Left lung (tissue), 10 donors: Measurements from ENCODE around the gene EQTN. TPM values are rescaled to one million over a fixed set of nuclear protein-coding genes. Genes with fewer than 3 reads are reported as not detected.

Experiments used
- ATAC-seq: fragments of 200-7000 bp; cut with Tn5 transposase; one replicate; pipeline ENCODE4 v1.9.1; 2020; ENCODE audit warnings: moderate library complexity
- DNase-seq, 4 donors: peaks; one replicate each; pipeline ENCODE4 v3.0.0-alpha.2; 2013 to 2020
- H3K27ac ChIP-seq, 2 donors: fragments of 200-600 bp; sonication (generic) in 1 of 2; one replicate each; pipeline versions ENCODE4 v1.5.0 to v1.8.0; 2020 to 2021
- H3K27me3 ChIP-seq, 2 donors: fragments of 200-600 bp; sonication (generic) in 1 of 2; one replicate each; pipeline versions ENCODE4 v1.5.0 to v1.8.0; 2020 to 2021
- H3K36me3 ChIP-seq, 2 donors: fragments of 200-600 bp; sonication (generic) in 1 of 2; one replicate each; pipeline versions ENCODE4 v1.5.0 to v1.8.0; 2020 to 2021
- H3K4me1 ChIP-seq, 2 donors: fragments of 200-600 bp; one replicate each; pipeline ENCODE4 v1.8.0; 2021
- H3K4me3 ChIP-seq, 2 donors: fragments of 200-600 bp; sonication (generic) in 1 of 2; one replicate each; pipeline versions ENCODE4 v1.5.0 to v1.8.0; 2020 to 2021; ENCODE audit warnings: mild to moderate bottlenecking in 1 of 2
- H3K9me3 ChIP-seq, 2 donors: fragments of 200-600 bp; sonication (generic) in 1 of 2; one replicate each; pipeline versions ENCODE4 v1.5.0 to v1.8.0; 2020 to 2021
- intact Hi-C, 2 donors: fragments of 100-400 bp; cut with DNase I; formaldehyde crosslinking; loops; one replicate each; pipeline versions ENCODE4 v1.11.2 to v1.14.2; 2022
- polyA plus RNA-seq, 6 donors: library from polyadenylated mRNA; unstranded; fragments of 120-200 nt; gene quantifications; one replicate each; pipeline ENCODE4 v1.2.1, GENCODE V29; 2013; ENCODE audit not compliant: insufficient read length in 6 of 6
- total RNA-seq, 2 donors: library from RNA; stranded (reverse); fragmentation: NEBNext Ultra II Directional; extraction: Animal tissue kit (Norgen Biotek cat#: 25700); gene quantifications; one replicate each; pipeline ENCODE4 v1.2.1, GENCODE V29; 2021
- TF ChIP-seq, protein P1 (sequence below), 2 donors: fragments of 200-600 bp; sonication (generic) in 1 of 2; IDR thresholded peaks; one replicate each; pipeline versions ENCODE4 v1.5.0 to v1.8.0; 2021; ENCODE audit warnings: antibody characterized with exemption in 2 of 2
- donor health status: DM: no; HTN: yes; CAD: no.
- donor health status: DM: no; HTN: no; CAD: no.

EQTN gene
- total and polyA plus RNA-seq, 8 donors: 0.26 to 0.99 (median 0.39) TPM

DNA sequence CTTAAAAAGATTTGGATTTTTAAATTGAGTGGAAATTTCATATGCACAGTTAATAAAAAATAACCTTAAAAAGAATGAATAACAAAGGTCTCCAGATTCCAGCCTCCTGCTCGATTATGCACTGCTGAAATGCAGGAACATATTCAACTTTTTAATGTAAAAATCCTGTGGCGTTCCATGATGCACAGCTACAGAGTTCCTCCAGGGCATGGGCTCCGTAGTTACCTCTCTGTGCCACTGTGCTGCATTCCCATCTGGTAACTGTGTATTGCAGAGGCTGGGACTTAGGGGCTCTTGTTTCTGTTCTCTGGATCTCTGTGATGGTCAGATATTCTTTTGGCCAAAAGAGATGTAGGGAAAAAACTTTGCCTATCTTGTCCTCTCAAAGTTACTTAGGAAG, 31.5 kb upstream of the EQTN start:
- peaks cover 2 to 3% of the 10 kb centered on the region in 2 donors for H3K4me1 ChIP-seq
- no peaks in the 10 kb centered on the region for H3K27me3 ChIP-seq
- TF ChIP-seq, protein P1, sequence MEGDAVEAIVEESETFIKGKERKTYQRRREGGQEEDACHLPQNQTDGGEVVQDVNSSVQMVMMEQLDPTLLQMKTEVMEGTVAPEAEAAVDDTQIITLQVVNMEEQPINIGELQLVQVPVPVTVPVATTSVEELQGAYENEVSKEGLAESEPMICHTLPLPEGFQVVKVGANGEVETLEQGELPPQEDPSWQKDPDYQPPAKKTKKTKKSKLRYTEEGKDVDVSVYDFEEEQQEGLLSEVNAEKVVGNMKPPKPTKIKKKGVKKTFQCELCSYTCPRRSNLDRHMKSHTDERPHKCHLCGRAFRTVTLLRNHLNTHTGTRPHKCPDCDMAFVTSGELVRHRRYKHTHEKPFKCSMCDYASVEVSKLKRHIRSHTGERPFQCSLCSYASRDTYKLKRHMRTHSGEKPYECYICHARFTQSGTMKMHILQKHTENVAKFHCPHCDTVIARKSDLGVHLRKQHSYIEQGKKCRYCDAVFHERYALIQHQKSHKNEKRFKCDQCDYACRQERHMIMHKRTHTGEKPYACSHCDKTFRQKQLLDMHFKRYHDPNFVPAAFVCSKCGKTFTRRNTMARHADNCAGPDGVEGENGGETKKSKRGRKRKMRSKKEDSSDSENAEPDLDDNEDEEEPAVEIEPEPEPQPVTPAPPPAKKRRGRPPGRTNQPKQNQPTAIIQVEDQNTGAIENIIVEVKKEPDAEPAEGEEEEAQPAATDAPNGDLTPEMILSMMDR (IDR thresholded peaks at IDR 0.05): no peak
- DNase-seq: no peak
- intact Hi-C loops: no loop called here
- H3K27ac ChIP-seq: no peak overlapping the region
- no peak overlapping the region for H3K4me3 ChIP-seq
- ATAC-seq: no peak
- H3K9me3 ChIP-seq: no peaks in the 10 kb centered on the region
- H3K36me3 ChIP-seq: no peaks in the 10 kb centered on the region

DNA sequence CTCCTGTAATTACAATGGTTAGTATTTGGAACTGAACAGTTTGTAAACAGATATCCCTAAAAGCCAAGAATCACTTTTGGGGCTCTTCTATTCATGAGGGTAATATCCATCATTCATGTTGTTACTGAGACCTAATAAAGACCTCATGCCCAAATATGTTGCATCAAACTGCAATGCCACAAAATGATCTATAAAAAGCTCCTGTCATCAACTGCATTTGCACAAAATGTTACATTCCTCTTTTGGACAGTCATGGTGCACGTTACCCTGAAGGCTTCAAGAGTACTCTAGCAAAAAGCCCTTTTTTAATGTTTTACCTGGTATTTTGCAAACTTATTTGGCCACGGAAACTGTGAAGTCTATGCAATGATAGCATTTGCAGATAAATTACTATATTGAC, 14.2 kb upstream of the EQTN start:
- ATAC-seq: no peak
- intact Hi-C loops: no loop called here
- Histone ChIP-seq H3K4me3 (no peak overlapping the region), H3K27me3 (no peaks in the 10 kb centered on the region), H3K4me1 (no peaks in the 10 kb centered on the region), H3K36me3 (no peaks in the 10 kb centered on the region), H3K27ac (no peak overlapping the region), H3K9me3 (no peaks in the 10 kb centered on the region)
- TF ChIP-seq, protein P1 (IDR thresholded peaks at IDR 0.05): no peak
- DNase-seq: no peak

- no peak overlapping the region for H3K4me3 ChIP-seq
- no peak for ATAC-seq
Observed at GRCh38 chr9:27310582-27310981, 13.6 kb upstream of the EQTN start.

GRCh38 chr9:27308691-27309390, 11.9 kb upstream of the EQTN start:
- Histone ChIP-seq H3K27me3 (no peaks in the 10 kb centered on the region), H3K4me3 (no peak overlapping the region), H3K4me1 (no peaks in the 10 kb centered on the region), H3K27ac (no peak overlapping the region), H3K36me3 (no peaks in the 10 kb centered on the region), H3K9me3 (no peaks in the 10 kb centered on the region)
- intact Hi-C loops: no loop called here
- ATAC-seq: no peak
- TF ChIP-seq, protein P1 (IDR thresholded peaks at IDR 0.05): no peak
- no peak for DNase-seq

More at GRCh38 chr9:27310582-27310981, 13.6 kb upstream of the EQTN start:
- TF ChIP-seq, protein P1 (IDR thresholded peaks at IDR 0.05): no peak
- H3K27ac ChIP-seq: no peak overlapping the region
- H3K36me3 ChIP-seq: no peaks in the 10 kb centered on the region
- intact Hi-C loops: no loop called here
- H3K27me3 ChIP-seq: no peaks in the 10 kb centered on the region
- no peaks in the 10 kb centered on the region for H3K4me1 ChIP-seq
- H3K9me3 ChIP-seq: no peaks in the 10 kb centered on the region
- no peak for DNase-seq

DNA sequence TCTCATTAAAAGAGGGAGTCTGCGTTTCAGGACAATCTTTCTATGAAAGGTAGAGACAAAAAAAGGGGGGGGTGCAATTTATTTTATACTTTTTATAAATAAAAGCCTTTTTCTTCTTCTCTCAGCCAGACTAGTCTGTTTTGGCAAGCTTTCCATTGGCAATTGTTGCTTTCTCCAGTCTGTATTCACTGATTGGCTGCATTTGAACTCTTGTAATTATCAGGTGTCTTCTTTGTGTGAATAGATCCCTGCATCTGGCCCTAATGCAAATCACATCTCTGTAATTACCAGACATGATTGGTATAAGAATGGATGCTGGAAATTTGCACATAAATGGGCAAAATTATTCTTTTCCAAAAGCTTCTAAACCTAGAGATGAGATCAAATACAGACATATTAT, 7.6 kb upstream of the EQTN start:
- TF ChIP-seq, protein P1 (IDR thresholded peaks at IDR 0.05): no peak
- intact Hi-C loops: no loop called here
- no peaks in the 10 kb centered on the region for H3K36me3 ChIP-seq
- ATAC-seq (no peak), DNase-seq (no peak)
- no peaks in the 10 kb centered on the region for H3K4me1 ChIP-seq
- H3K27ac ChIP-seq: no peak overlapping the region
- no peak overlapping the region for H3K4me3 ChIP-seq
- H3K9me3 ChIP-seq: no peaks in the 10 kb centered on the region
- H3K27me3 ChIP-seq: no peaks in the 10 kb centered on the region
